Measurements from ENCODE around the gene SYMPK.
"Not testable (repeated sequence)": the region's sequence is repeated elsewhere in the genome, so short reads cannot be mapped to it uniquely, and the experiment has no call there.

Gene SYMPK

GRCh38 chr19:45800070-45800553, 62.8 kb downstream of the SYMPK start:
- no peak for DNase-seq

GRCh38 chr19:45799541-45799940, 63.4 kb downstream of the SYMPK start:
- DNase-seq = not testable (repeated sequence)

- DNase-seq = peak; percentile 70
These were observed 63.9 kb downstream of the SYMPK start for GRCh38 chr19:45798995-45799517.

- DNase-seq = no peak
These were observed 68.3 kb downstream of the SYMPK start for GRCh38 chr19:45794627-45795026.

- no peak for DNase-seq
These were observed 69.1 kb downstream of the SYMPK start for GRCh38 chr19:45793876-45794275.

- DNase-seq = no peak
These were observed 69.8 kb downstream of the SYMPK start for GRCh38 chr19:45793178-45793564.

- peak; percentile 100 for DNase-seq
These were observed 70.3 kb downstream of the SYMPK start, which contains the start of gene DMWD for GRCh38 chr19:45792470-45793177. TSS of gene DMWD (minus strand) at chr19:45792845. CDS start at chr19:45792756, 89 bp downstream.

GRCh38 chr19:45791744-45792469, 71.0 kb downstream of the SYMPK start:
- no peak for DNase-seq

- DNase-seq = peak; percentile 72
These were observed 72.0 kb downstream of the SYMPK start for GRCh38 chr19:45790942-45791341.

- DNase-seq = no peak
These were observed 73.7 kb downstream of the SYMPK start for GRCh38 chr19:45789035-45789786.

GRCh38 chr19:45786533-45786894, 76.4 kb downstream of the SYMPK start:
- no peak for DNase-seq

GRCh38 chr19:45785781-45786532, 77.0 kb downstream of the SYMPK start:
- DNase-seq = no peak

GRCh38 chr19:45785097-45785496, 77.8 kb downstream of the SYMPK start:
- no peak for DNase-seq

GRCh38 chr19:45784096-45784495, 78.9 kb downstream of the SYMPK start:
- no peak for DNase-seq

- no peak for DNase-seq
These were observed 79.8 kb downstream of the SYMPK start for GRCh38 chr19:45782820-45783785.

- no peak for DNase-seq
These were observed 80.7 kb downstream of the SYMPK start, which contains the start of gene DMPK for GRCh38 chr19:45782162-45782691. TSS of gene DMPK (minus strand) at chr19:45782490. CDS start at chr19:45782352, 138 bp downstream.

GRCh38 chr19:45781214-45782161, 81.5 kb downstream of the SYMPK start:
- DNase-seq = no peak

- no peak for DNase-seq
These were observed 82.3 kb downstream of the SYMPK start for GRCh38 chr19:45780448-45781213.

- DNase-seq = no peak
These were observed 82.8 kb downstream of the SYMPK start for GRCh38 chr19:45780146-45780447.

All from hematopoietic multipotent progenitor cell treated with erythropoietin and hydrocortisone succinate and interleukin-3 and kit ligand, for 6 days (in vitro differentiated cells).